Activated CD8-positive, alpha-beta memory T cell treated with anti-CD3 and anti-CD28 coated beads, Interleukin-2, amount 50 U/mL, for 1 hour (primary cell): ENCODE results near the gene ZNF521.

ENCODE experiments used
- DNase-seq: peaks from one replicate; pipeline ENCODE4 v3.0.0-alpha.2; 2020; ENCODE audit errors: extremely low read depth

The ZNF521 gene

DNA sequence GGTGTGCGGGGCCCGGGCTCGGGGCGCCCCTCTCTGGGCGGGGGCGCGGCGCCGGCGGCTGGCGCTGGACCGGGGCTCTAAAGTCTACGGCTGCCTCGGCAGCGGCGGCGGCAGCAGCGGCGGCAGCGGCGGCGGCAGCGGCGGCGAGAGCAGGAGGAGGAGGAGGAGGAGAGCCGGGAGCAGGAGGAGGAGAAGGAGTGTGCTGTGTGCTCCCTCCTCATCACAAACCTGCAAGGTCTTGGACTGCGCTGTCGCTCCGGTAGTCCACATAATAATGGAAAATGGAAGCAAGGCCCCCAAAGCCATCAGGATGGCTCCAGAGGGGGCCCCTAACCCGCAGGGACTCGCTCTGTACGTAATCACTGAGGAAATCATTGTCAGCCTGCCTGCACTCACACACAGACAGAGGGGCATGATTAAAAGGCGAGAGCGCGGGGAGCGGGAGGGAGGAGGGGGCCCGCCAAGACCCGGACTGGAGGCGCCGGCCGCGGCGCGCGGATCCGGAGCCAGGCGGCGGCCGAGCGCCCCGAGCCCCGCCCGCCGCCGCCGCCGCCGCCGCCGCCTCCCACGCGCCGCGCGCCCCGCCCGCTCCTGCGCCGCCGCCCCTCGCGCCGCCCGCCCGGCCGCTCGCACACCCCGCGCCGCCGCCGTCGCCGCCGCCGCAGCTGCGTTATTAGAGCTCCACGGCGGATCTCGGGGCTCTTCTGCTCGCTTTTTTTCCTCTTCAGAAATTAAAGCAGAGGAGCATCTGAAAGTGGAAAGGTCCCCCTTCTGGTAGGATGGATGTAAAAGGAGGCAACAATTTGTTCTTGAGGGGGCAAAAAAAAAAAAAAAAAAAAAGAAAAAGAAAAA, at the start of gene ZNF521:
Gene ZNF521 (minus strand): TSS at position 390 of the 852 bp plus-strand sequence. CDS start 1,220 bp downstream, outside the sequence.
- no peak for DNase-seq

DNA sequence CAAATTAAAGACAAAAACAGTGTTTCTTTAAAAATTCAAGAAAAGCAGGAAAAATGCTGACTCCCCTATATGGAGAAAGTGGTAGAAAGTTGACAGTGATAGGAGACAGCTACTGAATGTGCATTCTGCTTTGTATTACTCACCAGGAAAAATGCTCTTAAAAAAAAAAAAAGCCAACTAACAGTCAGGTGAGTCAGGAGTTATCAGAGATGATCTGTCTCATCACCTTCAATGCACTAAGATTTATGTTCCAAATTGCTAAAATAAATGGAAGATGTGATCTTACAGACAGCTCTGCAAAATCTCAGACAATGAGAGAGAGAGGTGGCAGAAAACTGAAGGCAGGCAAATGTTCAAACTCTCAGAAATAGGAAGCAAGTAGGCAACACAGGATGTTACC, 47.6 kb upstream of the ZNF521 start:
- DNase-seq, result no peak

DNA sequence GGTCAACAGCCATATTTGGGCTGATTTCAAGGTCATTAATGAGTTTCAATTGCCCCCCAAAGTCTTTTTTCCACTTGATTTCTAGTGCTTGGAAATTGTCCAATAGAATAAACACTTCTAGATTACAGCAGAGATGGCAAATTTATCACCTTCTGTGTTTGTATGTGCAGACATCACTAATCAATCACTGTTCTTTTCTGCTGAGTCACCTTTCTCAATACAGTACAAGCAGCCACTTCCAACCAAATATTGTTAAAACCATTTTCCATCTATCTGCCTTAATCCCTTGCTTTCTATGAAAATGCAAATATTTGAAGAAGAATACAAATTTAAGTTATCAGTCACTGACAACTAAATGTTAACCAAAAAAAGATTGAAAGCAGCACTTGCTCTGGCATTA, 40.2 kb upstream of the ZNF521 start:
- DNase-seq, result no peak

DNA sequence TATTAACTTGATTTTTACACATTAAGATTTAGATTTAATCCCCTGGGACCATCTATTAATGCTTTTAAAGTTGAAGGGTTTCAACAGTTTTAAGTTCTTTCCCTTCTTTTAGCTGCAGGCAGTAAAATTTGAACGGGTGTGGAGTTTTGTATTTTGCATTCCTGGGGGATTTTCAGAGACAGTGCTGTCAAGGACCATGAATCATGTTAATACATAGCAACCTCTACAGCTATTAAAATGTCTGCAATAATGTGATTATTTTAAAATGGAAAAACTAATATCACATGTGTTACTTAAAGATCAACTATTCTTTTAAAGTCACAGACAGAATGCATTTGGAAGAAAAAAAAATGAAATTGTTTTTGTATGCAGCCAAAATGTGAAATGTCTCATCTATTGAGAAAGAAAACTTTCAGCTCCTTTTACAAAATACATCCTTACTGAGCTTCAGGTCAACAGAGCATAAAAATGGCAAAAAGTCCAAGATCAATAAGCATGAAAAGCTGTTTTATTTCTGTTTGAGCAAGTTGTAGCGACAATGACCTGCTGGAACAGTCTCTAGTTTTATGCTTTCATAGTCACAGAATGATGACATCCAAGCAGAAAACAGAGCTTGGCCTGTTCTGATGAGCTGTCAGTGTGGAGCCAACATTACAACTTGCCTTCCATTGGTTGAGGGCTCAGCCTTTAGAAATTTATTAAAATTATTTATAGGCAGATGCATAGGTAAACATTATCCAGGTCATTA, 21.6 kb upstream of the ZNF521 start:
- no peak for DNase-seq

DNA sequence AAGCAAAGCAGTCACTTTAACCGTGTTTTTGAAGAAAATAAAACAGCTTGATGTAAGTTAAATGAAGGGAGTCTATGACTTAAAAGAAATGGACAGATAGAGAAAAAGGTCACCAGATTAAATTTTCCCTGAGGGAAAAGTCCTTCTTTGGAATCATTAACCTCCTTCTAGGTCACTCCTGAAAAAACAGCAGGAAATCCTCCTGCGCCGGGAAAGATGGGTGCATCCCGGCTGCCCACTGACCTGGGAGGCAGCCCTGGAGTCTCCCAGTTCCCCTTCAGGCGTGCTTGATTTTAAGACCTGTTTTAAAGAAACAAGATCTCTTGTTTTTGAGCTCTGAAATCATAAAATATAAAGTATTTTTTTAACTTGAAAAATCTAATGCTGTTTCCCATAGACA, 18.4 kb upstream of the ZNF521 start:
- no peak for DNase-seq

DNA sequence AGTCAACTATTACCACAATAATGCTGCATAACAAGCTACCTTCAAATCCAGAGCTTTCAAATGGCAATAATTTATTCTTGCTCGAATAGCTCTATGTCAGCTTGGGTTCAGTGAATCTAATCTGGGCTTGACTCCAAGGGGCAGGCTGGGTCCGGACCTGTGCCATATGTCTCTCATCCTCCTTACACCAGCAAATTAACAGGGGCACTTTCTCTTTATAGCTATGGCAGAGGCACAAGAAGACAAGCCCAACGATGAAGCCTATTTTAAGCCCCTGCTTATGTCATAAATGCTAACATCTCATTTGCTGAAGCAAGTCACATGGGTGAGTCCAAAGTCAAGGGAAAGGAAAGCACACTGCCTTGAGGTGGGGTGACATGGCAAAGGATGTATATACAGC, 13.3 kb upstream of the ZNF521 start:
- no peak for DNase-seq

DNA sequence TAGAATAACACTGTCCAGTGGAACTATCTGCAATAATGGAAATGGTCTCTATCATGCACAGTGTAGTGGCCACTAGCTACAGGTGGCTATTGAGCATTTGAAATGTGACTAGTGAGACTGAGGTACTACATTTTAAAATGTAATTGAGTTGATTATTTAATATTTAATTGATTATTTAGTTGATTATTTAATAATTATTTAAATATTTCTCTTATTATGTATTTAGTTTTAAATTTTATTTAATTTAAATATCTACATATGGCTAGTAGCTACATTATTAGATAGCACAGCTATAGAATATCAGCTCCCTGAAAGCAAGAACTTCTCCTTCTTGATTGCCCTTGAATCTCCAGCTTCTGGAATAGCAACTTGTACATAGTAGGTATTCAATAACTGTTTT, 12.8 kb upstream of the ZNF521 start:
- no peak for DNase-seq

DNA sequence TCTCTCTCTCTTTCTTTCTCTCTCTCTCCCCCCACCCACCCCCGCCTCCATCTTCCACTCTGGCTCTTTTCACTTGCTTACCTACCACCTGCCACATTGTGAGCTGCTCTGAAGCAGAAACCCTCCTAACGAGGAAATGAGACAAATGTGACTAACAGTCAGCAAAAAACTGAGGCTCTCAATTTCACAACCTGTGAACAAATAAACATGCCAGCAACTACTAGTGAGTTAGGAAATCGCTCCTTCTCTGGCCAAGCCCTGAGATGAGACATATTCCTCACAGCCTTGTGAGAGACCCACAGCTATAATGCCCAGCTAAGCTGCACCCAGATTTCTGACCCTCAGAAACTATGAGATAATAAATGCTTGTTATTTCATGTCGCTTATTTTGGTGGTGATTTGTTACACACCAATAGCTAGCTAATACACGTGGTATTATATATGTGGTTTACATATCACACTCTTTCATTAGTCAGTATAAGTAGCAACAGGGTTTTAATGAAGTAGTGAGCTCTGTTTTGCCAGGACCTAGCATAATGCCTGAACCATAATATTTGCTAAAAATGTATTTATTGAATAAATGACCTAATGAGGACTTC, 8.4 kb upstream of the ZNF521 start:
- no peak for DNase-seq

DNA sequence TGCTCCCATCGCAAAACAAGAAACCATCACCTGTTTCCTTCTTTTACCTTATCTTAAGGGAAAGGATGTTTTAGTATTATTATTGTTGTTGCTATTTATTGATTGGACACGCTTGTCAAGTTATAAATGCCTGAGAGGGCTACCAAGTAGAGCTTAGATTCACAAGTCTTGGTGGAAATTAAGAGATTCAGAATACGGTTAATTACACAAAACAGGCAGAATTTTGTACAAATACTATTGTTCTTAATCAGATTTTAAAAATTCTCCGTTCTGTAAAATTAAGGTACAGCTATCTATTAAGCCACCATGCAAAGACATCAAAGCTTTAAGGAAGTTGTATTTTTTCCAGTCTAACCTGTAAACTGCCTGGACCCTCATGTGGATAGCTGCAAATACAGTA, 1.1 kb upstream of the ZNF521 start:
- DNase-seq, result no peak

DNA sequence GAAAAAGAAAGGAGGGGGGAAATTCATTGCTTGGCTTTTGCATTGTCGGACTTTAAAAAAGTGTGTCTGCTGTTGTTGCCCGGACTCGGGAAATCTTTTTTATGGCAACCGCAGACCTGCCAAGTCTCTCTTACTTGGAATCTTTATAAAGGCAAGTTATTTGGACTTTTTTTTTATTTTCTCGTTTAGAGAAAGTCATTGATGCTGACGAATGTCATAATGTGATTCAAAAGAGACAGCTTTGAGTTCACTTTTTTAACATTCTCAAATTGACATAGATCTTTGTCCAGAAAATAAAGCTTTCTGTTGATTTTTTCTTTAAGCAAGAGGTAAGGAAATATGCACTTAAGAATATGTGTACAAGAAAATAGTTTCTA, 651 bp upstream of the ZNF521 start:
- no peak for DNase-seq

DNA sequence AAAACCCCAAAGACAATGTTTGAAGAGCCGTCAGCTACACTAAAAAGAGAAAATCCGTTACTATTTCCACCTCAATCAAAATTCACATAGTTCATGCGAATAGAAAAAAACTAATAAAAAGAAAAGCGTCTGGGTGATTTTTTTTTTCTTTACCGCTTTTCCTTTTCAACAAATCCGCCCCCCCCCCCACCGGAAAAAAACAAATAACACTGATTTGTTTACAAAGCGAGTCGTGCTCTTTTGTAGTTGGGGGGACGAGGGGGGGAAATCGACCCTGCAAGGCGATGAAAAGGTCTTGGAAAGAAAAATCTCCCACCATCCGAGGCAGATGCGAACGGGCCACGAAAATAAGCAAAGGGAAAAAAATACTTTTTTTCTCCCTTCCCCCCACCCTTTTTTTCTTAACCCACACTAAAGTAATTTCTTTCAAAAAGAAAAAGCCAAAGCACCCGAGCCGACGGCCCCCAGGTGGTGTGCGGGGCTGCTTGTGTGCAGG, 638 bp downstream of the ZNF521 start:
- DNase-seq, result no peak

DNA sequence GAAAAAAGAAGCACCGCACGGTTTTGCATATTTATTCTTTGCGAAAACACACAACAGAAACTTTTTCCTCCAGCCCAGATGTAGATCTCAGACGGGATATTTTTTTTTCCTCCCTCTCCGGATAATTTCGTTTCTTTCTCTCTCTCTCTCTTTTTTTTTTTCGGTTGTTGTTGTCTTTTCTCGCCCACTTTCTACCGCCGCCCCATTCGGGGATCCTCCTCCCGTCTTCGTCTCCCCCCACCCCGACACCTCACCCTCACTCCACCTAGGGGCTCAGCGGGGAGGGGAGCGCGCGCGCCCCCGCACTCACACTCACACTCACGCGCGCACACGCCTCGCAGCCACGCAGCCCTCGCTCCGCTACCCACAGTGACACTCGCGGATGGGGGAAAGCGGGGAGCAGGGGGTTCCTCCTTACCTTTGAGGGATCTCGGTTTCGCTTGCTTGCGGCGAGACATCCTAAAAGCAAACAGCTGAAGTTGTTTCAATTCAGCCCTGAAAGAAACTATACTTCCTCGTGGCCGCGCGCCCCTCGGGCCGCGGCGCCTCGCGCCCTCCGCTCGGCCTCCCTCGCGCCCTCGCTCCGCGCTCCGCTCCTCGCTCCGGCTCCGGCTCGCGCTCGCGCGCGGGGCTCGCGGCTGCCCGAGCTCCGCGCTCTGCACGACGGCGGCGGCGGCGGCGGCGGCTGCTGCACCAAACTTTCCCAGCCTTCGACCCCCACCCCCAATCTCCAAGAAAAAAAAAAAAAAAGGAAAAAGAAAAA, 1.3 kb downstream of the ZNF521 start:
- DNase-seq, result no peak

DNA sequence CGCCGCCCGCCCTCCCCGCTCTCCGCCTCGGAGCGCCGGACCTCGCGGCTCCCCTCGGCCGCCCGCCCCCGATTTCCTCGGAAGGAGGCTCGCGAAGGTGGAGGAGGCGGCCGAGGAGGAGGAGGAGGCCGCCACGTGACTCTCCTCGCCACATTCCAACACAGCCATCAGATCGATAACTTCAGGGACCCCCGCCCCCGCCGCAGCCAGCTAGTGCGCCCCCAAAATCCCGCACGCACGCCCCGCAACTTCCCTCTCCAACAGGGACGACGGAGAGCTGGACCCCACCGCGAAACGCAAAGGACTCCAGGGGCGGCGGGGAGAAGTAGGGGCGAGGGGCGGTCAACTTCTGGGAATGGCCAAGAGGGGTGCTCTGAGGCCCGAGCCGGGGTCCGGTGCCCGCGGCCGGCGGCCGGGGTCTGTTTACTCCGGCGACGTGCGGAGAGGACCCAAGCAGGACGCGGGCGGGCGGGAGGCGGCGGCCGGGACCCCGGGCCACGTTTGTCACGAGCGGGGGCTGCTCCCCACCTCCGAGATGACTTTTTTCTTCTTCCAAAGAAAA, 2.0 kb downstream of the ZNF521 start:
- no peak for DNase-seq

DNA sequence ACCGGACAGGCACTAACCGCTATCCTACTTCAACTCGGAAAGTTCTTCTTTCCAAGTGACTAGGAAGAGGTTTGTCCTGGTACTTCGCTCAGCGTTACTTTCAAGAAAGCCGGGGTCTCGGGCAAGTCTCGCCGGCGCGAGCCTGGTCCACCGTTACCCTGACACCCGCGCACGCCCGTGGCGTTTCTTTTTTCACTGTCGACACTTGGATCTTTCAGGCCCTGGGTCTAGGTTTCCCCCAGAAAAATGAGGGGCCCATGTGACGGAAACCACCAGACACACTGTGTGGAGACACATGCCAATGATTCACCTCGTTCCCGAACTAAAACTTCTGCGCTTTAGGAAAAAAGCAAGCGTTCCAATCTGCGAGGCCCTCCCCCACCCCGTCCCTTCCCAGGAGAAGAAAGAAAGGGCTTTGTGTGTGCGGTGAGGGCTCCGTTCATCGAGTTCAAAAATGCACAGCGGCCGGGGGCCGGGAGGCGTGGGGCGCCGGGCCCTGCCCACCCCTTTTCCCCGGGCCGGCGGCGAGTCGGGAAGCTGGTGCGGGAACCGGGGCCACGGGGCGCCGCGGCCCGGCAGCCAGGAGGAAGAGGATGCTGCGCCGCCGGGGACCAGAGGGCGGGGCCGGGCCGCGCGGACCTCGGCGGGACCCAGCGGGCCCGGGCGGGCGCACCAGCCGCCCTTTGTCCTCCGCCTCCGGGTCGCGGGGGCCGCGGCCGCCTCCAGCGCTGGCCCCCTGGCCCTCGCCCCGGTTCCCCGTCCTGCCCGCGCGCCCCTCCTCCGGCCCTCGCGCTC, 2.6 kb downstream of the ZNF521 start:
- DNase-seq, result no peak

DNA sequence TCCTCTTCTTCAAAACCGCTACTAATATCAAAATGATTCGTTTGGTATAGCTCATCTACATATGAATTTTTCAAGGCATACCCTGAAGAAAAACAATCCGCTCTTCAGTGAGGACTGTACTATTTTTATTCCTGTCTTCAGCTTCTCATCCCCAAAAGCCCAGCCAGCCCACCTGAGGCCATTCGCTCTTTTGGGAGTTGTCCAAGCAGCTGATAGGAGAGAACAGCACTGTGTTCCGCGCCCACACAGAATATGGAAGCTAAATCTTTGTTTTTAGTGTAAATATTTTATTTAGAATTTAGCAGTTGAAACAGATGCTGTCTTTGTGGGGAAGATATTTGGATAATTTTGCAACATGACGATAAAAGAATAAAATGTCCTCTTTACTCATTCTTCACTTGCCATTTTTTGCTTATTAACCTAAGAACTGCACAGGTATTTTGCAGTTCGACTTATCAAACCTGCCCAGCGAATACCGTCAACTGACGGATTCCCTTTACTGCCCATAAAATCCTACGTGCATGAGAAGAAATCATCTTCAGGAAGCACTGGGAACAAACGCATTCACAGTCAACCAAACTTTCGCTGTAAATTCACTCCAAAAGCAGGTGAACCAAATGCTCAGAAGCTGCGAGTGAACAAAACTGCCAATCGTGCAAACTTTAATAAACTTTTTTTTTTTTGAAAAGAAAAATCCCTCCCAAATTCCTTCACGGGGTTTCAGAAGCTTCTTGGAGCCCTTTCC, 3.4 kb downstream of the ZNF521 start:
- no peak for DNase-seq

DNA sequence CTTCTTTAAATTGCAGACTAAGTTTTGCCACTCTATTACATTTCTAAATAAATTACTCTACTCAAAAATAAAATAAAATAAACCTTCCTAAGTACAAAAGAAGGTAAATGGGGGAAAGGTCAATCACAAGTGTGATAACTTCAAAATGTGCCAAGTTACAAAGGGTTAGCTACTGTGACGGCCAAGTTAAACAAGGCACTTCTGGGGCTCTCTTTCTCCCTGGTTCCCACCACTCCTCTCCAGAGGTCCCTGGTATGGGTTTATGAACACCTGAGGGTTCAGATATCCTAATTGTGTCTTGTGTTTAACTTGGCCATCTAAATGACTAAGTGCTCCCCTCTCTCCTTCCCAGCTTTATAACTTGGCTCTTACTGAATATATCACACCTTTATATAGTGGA, 5.4 kb downstream of the ZNF521 start:
- no peak for DNase-seq

DNA sequence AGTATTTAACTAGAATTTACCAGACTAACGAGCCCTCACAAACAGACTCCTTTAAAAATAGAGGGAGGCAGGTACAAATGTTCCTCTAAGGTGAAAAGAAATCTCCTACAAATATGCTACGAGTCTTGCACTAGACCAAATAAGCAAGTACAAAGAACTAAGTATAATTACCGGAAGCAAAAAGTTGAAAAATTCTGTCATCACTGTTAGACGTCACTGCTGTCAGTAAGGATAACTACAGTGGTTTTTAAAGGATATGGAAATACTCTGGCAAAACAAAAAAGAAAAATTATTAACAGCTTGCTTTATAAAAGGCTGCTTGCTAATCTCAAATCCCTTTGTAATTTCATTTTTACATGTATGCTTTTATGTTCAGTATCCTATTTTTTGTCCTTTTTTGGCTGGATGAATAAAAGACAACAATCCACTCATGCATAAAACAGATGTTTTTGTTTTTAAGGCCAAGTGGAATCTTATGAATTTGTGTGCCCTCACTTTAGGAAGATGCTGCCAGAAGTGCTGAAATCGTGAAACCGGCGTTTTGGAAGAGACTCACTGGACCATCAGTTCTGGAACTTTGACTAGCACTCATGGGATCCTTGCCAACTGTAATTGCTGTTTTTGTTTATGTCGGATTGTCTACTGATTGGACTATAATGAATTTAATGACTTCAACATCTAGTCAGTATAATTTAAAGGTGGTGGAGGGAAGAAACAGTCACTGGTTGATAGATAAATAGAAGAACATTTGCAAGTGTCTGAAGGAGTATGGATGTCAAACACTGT, 6.7 kb downstream of the ZNF521 start:
- no peak for DNase-seq

DNA sequence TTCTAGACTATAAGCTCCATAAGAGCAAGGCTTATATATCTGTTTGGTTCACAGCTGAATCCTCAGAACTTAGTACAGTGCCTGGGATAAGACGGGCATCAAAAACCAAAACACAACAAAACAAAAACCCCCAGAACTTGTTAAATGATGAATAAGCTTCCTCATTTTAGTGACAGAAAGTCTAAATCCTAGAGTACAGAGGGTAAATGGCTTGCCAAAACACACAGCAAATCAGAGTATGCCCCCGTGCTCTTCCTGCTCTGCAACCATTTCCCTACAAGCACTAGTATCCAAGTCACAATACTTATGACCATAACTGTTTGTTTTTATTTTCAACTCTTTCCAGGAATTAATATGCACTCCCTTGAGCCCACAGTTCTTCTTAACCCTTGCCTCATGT, 10.1 kb downstream of the ZNF521 start:
- DNase-seq, result no peak

DNA sequence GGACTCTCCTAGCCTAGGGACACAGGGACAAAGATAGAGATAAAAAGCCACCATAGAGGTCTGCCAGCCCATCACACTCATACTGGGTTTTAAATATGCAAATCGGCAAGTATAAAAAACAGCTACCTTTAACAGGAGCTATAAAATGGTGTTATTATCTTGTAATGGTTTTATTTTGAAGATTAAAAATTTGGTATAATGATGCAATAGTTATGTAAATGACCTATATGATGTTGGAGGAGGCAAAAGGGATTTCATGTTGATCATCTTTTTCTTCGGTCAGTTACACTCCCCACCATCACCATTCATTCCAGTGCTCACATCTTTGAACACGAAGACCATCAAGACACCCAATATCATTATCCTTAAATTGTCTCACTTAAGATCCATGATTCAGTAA, 11.2 kb downstream of the ZNF521 start:
- no peak for DNase-seq
